ENCODE measurements around the gene AFAP1.

AFAP1 gene

GRCh38 chr4:7710576-7711306 is 228.9 kb downstream of the AFAP1 start:
- no peak for DNase-seq

- DNase-seq: no peak
Measured at GRCh38 chr4:7710126-7710525, 229.5 kb downstream of the AFAP1 start.

GRCh38 chr4:7709431-7709830 is 230.2 kb downstream of the AFAP1 start:
- no peak for DNase-seq

- no peak for DNase-seq
Measured at GRCh38 chr4:7708981-7709380, 230.7 kb downstream of the AFAP1 start.
